ENCODE data around the gene RHOB.

Gene RHOB

DNA sequence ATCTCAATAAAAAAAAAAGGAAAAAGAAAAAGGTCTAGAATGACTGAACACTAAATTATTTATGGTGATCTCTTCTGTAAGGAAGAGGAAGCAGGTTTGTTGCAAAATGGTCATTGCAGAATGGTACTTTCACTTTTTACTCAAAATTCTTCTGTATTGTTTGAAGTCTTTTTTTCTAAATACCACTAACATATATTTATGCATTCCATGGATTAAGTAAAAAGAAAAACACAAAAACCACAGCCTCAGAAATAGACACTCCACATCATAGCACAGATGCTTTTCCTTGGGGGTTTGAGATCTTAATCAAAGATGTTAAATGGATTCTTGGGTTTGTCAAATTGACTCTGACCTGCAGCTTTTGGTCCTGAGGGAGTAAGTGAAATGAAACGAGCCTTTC, 47.4 kb downstream of the RHOB start:
- H3K27me3 Mint-ChIP-seq = peaks cover 31% of the 10 kb centered on the region
- H3K9me3 Mint-ChIP-seq = no peaks in the 10 kb centered on the region
- no peaks in the 10 kb centered on the region for H3K36me3 Mint-ChIP-seq
- H3K4me1 Mint-ChIP-seq = peaks cover 6% of the 10 kb centered on the region
- no peak overlapping the region for H3K27ac Mint-ChIP-seq
- ATAC-seq = no peak
- no peak overlapping the region for H3K4me3 Mint-ChIP-seq

DNA sequence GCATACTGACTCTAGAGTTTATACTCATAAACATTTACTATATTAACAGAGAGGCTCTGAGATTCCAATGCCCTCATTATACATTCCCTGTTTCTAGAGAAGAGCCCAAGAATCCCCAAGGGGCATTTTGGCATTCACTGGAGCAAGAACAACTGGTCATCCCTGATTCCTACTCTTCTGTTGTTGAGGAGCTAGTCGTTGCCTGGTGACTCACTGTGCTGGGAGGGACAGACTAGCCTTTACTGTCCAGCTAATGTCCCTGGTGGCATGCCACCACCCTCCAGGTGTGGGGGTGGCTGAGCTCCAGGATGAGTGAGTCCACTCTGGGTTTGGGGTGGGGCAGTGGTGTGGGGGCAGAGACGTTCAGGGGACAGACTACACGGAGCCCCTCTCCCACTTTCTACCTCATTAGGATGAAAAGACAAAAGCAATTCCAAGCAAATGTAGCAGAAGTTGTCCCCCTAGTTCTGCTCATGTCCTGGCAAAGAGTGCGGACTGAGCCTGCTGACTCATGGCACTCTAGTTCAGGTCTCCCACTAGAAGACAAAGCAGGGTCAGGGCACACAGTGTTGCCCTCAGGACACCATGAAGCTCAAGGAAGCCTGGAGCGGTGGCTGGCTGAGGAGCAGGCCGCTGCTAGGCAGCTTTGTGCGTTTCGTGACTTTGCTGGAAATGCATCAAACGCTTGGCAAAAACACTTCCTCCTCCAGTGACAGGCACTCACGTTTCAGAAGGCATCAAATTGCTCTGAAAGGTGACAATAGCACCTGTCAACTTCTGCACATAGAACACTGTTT, 49.4 kb downstream of the RHOB start:
- no peak overlapping the region for H3K4me3 Mint-ChIP-seq
- peaks cover 4% of the 10 kb centered on the region for H3K4me1 Mint-ChIP-seq
- H3K36me3 Mint-ChIP-seq = no peaks in the 10 kb centered on the region
- no peak overlapping the region for H3K27ac Mint-ChIP-seq
- no peaks in the 10 kb centered on the region for H3K9me3 Mint-ChIP-seq
- no peak for ATAC-seq
- H3K27me3 Mint-ChIP-seq = peaks cover 36% of the 10 kb centered on the region

- peak; percentile 26 for ATAC-seq
- Mint-ChIP-seq H3K4me1 (no peaks in the 10 kb centered on the region), H3K9me3 (no peaks in the 10 kb centered on the region), H3K27me3 (peaks cover 30% of the 10 kb centered on the region), H3K36me3 (no peaks in the 10 kb centered on the region), H3K27ac (no peak overlapping the region), H3K4me3 (no peak overlapping the region)
Observed at GRCh38 chr2:20496942-20497341, 50.1 kb downstream of the RHOB start.

All from stimulated activated memory B cell treated with anti-CD40 and anti-IgM and Interleukin-4, amounts not matched to agents 10 μg/mL and 1 μg/mL and 100 μg/mL, for 72 hours (primary cell).